Naive B cell (primary cell): Measurements from ENCODE around the gene IL9R. TPM values are rescaled to one million over a fixed set of nuclear protein-coding genes. Genes with fewer than 3 reads are reported as not detected.
"Not testable (repeated sequence)": the region's sequence is repeated elsewhere in the genome, so short reads cannot be mapped to it uniquely, and the experiment has no call there.

Experiments
- ATAC-seq, 2 donors: fragments of 150-1000 bp; cut with Tn5 transposase; 2 replicates each; pipeline ENCODE4 v1.10.0; 2021; ENCODE audit warnings: low read depth in 2 of 2, mild to moderate bottlenecking in 2 of 2, moderate library complexity in 2 of 2
- DNase-seq: peaks from one replicate; pipeline ENCODE4 v3.0.0; 2022
- H3K27ac Mint-ChIP-seq, 6 donors: one replicate each; pipeline ENCODE4 v1.8.0; 2020 to 2022; ENCODE audit warnings: mild to moderate bottlenecking in 6 of 6, mixed read lengths in 6 of 6, moderate library complexity in 5 of 6, inconsistent platforms in 2 of 6
- H3K27me3 Mint-ChIP-seq, 3 donors: one replicate each; pipeline ENCODE4 v1.8.0; 2021 to 2022; ENCODE audit warnings: mixed read lengths in 3 of 3, mild to moderate bottlenecking in 1 of 3
- H3K36me3 Mint-ChIP-seq, 2 donors: one replicate each; pipeline ENCODE4 v1.8.0; 2020 to 2022; ENCODE audit warnings: mixed read lengths in 2 of 2, inconsistent platforms in 1 of 2, mild to moderate bottlenecking in 1 of 2
- H3K4me1 Mint-ChIP-seq, 3 donors: one replicate each; pipeline ENCODE4 v1.8.0; 2020 to 2022; ENCODE audit warnings: mixed read lengths in 3 of 3, inconsistent platforms in 1 of 3, mild to moderate bottlenecking in 1 of 3, moderate library complexity in 1 of 3
- H3K4me3 Mint-ChIP-seq, 8 donors: one replicate each; pipeline ENCODE4 v1.8.0; 2020 to 2022; ENCODE audit warnings: mild to moderate bottlenecking in 8 of 8, mixed read lengths in 8 of 8, moderate library complexity in 8 of 8, inconsistent platforms in 2 of 8
- H3K9me3 Mint-ChIP-seq, 7 donors: one replicate each; pipeline ENCODE4 v1.8.0; 2020 to 2022; ENCODE audit warnings: mixed read lengths in 7 of 7, mild to moderate bottlenecking in 5 of 7, inconsistent platforms in 2 of 7, moderate library complexity in 1 of 7
- polyA plus RNA-seq, 6 donors: library from polyadenylated mRNA; unstranded; fragments of 300-500 nt; fragmentation: Illumina TruSeq; gene quantifications; one replicate each; pipeline ENCODE4 v1.2.3, GENCODE V29; 2021; ENCODE audit warnings: low read depth in 6 of 6

The IL9R gene
- polyA plus RNA-seq, 6 donors from 2014 or later, result 5.1 to 16.2 (median 8.0) TPM

- ATAC-seq, H3K4me3 Mint-ChIP-seq, H3K27ac Mint-ChIP-seq, H3K4me1 Mint-ChIP-seq, H3K27me3 Mint-ChIP-seq, DNase-seq: not testable (repeated sequence)
- Mint-ChIP-seq H3K9me3 (peaks cover 12 to 23% (median 18%) of the 10 kb centered on the region in 7 donors), H3K36me3 (peaks cover 0 to 18% of the 10 kb centered on the region in 2 donors)
These were observed 25.8 kb upstream of the IL9R start for GRCh38 chrX:155971658-155972057.

- not testable (repeated sequence) for DNase-seq, ATAC-seq, H3K27me3 Mint-ChIP-seq, H3K4me1 Mint-ChIP-seq, H3K4me3 Mint-ChIP-seq, H3K27ac Mint-ChIP-seq
- Mint-ChIP-seq H3K36me3 (peaks cover 0 to 18% of the 10 kb centered on the region in 2 donors), H3K9me3 (peaks cover 12 to 23% (median 18%) of the 10 kb centered on the region in 7 donors)
These were observed 25.3 kb upstream of the IL9R start for GRCh38 chrX:155972241-155972640.

- Mint-ChIP-seq H3K9me3 (peaks cover 0 to 8% (median 6%) of the 10 kb centered on the region in 7 donors), H3K27ac (no peak overlapping the region), H3K4me1 (no peaks in the 10 kb centered on the region), H3K27me3 (peaks cover 0 to 4% (median 0%) of the 10 kb centered on the region in 3 donors), H3K36me3 (no peaks in the 10 kb centered on the region), H3K4me3 (no peak overlapping the region)
- no peak for ATAC-seq
- no peak for DNase-seq
These were observed 14.2 kb upstream of the IL9R start for GRCh38 chrX:155983326-155983725.

GRCh38 chrX:155985208-155985607, 12.3 kb upstream of the IL9R start:
- Mint-ChIP-seq H3K4me3 (no peak overlapping the region), H3K9me3 (peaks cover 0 to 11% (median 7%) of the 10 kb centered on the region in 7 donors), H3K27ac (no peak overlapping the region), H3K4me1 (no peaks in the 10 kb centered on the region), H3K36me3 (peaks cover 0 to 4% of the 10 kb centered on the region in 2 donors), H3K27me3 (no peaks in the 10 kb centered on the region)
- no peak for ATAC-seq
- no peak for DNase-seq

GRCh38 chrX:155986995-155987394, 10.5 kb upstream of the IL9R start:
- not testable (repeated sequence) for ATAC-seq, DNase-seq, H3K27me3 Mint-ChIP-seq, H3K27ac Mint-ChIP-seq, H3K4me1 Mint-ChIP-seq, H3K36me3 Mint-ChIP-seq, H3K4me3 Mint-ChIP-seq
- peaks cover 0 to 11% (median 7%) of the 10 kb centered on the region in 7 donors for H3K9me3 Mint-ChIP-seq

GRCh38 chrX:155988859-155989258, 8.6 kb upstream of the IL9R start:
- no peak for ATAC-seq
- Mint-ChIP-seq H3K4me3 (no peak overlapping the region), H3K27ac (no peak overlapping the region), H3K4me1 (peaks cover 0 to 4% (median 0%) of the 10 kb centered on the region in 3 donors), H3K27me3 (no peaks in the 10 kb centered on the region), H3K9me3 (peaks cover 0 to 5% (median 0%) of the 10 kb centered on the region in 7 donors), H3K36me3 (peaks cover 0 to 4% of the 10 kb centered on the region in 2 donors)
- DNase-seq, result no peak

GRCh38 chrX:155993421-155993820, 4.1 kb upstream of the IL9R start:
- ATAC-seq (no peak), DNase-seq (no peak)
- H3K4me1 Mint-ChIP-seq, result peaks cover 0 to 4% (median 0%) of the 10 kb centered on the region in 3 donors
- H3K4me3 Mint-ChIP-seq, result no peak overlapping the region
- H3K36me3 Mint-ChIP-seq, result peaks cover 0 to 4% of the 10 kb centered on the region in 2 donors
- no peak overlapping the region for H3K27ac Mint-ChIP-seq
- H3K9me3 Mint-ChIP-seq, result peaks cover 0 to 5% (median 0%) of the 10 kb centered on the region in 7 donors
- H3K27me3 Mint-ChIP-seq, result no peaks in the 10 kb centered on the region

- Mint-ChIP-seq H3K9me3 (peaks cover 0 to 2% (median 0%) of the 10 kb centered on the region in 7 donors), H3K27ac (no peak overlapping the region), H3K36me3 (no peaks in the 10 kb centered on the region), H3K4me3 (no peak overlapping the region), H3K27me3 (no peaks in the 10 kb centered on the region), H3K4me1 (peaks cover 0 to 4% (median 4%) of the 10 kb centered on the region in 3 donors)
- DNase-seq, result no peak
- no peak for ATAC-seq
These were observed 2.1 kb upstream of the IL9R start for GRCh38 chrX:155995321-155995875.

GRCh38 chrX:155998116-155998515, 620 bp downstream of the IL9R start:
- ATAC-seq (no peak), DNase-seq (no peak)
- H3K27me3 Mint-ChIP-seq, result no peaks in the 10 kb centered on the region
- H3K27ac Mint-ChIP-seq, result peak overlapping the region in 1 of 6 donors; percentile 53
- no peaks in the 10 kb centered on the region for H3K9me3 Mint-ChIP-seq
- no peaks in the 10 kb centered on the region for H3K36me3 Mint-ChIP-seq
- no peak overlapping the region for H3K4me3 Mint-ChIP-seq
- H3K4me1 Mint-ChIP-seq, result peaks cover 0 to 20% (median 11%) of the 10 kb centered on the region in 3 donors

GRCh38 chrX:155998761-155999510, 1.4 kb downstream of the IL9R start:
- Mint-ChIP-seq H3K36me3 (no peaks in the 10 kb centered on the region), H3K27ac (no peak overlapping the region), H3K4me3 (no peak overlapping the region), H3K9me3 (no peaks in the 10 kb centered on the region), H3K27me3 (no peaks in the 10 kb centered on the region), H3K4me1 (peaks cover 0 to 28% (median 11%) of the 10 kb centered on the region in 3 donors)
- DNase-seq, result no peak
- no peak for ATAC-seq

- H3K27me3 Mint-ChIP-seq, ATAC-seq, H3K9me3 Mint-ChIP-seq, H3K36me3 Mint-ChIP-seq, H3K27ac Mint-ChIP-seq, DNase-seq: not testable (repeated sequence)
- Mint-ChIP-seq H3K4me1 (peaks cover 0 to 30% (median 11%) of the 10 kb centered on the region in 3 donors), H3K4me3 (peak overlapping the region in 1 of 8 donors; percentile 52)
These were observed 2.3 kb downstream of the IL9R start for GRCh38 chrX:155999751-156000150.

GRCh38 chrX:156000361-156000926, 2.9 kb downstream of the IL9R start:
- Mint-ChIP-seq H3K27ac (no peak overlapping the region), H3K4me3 (no peak overlapping the region), H3K4me1 (peaks cover 0 to 35% (median 11%) of the 10 kb centered on the region in 3 donors), H3K36me3 (no peaks in the 10 kb centered on the region), H3K9me3 (no peaks in the 10 kb centered on the region), H3K27me3 (no peaks in the 10 kb centered on the region)
- no peak for DNase-seq
- ATAC-seq, result no peak

GRCh38 chrX:156001001-156001666, 3.6 kb downstream of the IL9R start:
- Mint-ChIP-seq H3K27me3 (no peaks in the 10 kb centered on the region), H3K27ac (peak overlapping the region in 1 of 6 donors; percentile 32), H3K9me3 (no peaks in the 10 kb centered on the region), H3K36me3 (no peaks in the 10 kb centered on the region), H3K4me1 (peaks cover 0 to 37% (median 11%) of the 10 kb centered on the region in 3 donors), H3K4me3 (no peak overlapping the region)
- ATAC-seq (no peak), DNase-seq (no peak)
